HG02678 (cell line): ENCODE data around the gene CAB39L.

Experiments
- ATAC-seq: cut with Tn5 transposase; IDR thresholded peaks from one replicate; pipeline ENCODE4 v1.9.1; 2021; ENCODE audit warnings: mild to moderate bottlenecking, moderate library complexity; ENCODE audit not compliant: unreplicated experiment

Gene CAB39L

DNA sequence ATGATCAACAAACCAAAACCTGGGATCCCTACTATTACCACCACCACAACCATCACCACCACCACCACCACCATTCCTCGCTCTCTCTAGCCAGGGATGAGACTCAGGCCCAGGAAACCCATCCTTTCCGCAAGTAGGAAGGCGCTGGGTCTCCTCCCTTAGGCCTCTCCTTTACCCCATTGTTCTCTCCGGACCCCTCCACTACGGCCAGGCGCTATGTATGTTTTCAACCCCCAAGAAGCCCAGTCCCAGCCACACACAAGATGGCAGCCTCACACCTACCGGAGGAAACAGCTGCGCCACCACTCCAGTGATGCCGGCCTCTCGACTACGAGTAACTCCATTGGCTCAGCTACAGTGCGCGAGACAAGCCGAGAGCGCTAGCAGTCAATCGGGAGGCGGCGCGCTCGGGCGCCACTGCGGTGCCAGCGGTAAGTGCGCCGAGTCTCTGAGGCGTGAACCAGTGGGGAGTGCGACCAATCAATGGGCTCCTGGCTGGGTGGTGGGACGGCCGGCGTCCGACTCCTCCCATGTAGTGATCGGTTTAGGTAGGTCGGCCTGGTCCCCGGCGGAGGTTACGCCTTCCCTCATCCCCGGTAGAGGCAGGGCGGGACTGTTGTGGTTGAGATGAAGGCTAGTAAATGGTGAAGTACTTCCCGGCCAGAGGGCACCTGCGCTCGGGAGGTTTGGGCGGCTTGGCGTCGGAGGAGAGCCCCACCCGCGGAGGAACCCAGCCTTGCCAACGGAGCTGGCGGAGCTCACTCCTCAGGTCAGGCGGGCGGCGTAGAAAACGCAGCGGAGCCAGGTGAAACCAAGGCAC is at the start of gene CAB39L, which contains the start of gene SETDB2:
Gene CAB39L (minus strand): TSS at position 361 of the 820 bp plus-strand sequence. CDS start 61,154 bp downstream, outside the sequence.
Gene SETDB2 (plus strand): TSS at position 571 of the 820 bp plus-strand sequence. CDS start 7,620 bp downstream, outside the sequence.
- peak; percentile 93 for ATAC-seq

DNA sequence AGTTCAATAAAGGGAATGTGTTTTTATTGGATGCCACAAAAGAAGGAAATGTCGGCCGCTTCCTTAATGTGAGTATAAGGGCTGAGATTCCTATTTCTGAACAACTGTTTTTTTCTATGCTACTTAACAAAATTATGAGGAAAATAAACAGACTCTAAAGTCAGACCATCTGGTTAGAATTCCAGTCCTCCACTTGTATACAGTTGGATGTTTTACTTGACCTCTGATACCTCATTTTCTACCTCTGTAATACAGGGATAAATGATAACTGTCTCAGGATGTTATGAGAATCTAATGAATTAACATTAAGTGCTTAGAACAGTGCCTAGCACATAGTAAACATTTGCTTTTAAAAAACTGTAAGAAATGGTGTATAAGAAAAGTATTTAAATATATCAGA is 44.7 kb upstream of the CAB39L start:
- no peak for ATAC-seq

DNA sequence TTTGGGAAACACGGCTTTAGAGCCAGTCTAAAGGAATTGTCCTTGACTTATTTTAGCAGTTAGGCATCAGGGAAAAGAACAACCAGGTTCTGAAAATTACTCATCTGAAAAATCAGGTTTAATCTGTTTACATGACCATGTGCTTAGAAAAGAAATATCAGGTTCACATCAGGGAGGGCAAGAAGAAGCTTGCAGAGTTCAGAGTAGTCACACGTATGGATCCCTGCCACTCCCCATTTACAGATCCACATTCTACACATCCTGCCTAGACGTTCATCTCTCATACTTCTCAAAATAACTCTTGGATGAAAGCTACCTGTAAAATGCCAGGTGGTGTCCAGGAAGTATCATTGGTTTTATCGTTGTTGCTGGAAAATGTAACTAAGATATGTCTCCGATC is 37.9 kb upstream of the CAB39L start:
- ATAC-seq: no peak

DNA sequence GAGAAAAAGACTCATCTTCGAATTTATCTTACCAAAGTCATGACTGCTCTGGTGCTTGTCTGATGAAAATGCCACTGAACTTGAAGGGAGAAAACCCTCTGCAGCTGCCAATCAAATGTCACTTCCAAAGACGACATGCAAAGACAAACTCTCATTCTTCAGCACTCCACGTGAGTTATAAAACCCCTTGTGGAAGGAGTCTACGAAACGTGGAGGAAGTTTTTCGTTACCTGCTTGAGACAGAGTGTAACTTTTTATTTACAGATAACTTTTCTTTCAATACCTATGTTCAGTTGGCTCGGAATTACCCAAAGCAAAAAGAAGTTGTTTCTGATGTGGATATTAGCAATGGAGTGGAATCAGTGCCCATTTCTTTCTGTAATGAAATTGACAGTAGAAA is 32.7 kb upstream of the CAB39L start:
- ATAC-seq: no peak

DNA sequence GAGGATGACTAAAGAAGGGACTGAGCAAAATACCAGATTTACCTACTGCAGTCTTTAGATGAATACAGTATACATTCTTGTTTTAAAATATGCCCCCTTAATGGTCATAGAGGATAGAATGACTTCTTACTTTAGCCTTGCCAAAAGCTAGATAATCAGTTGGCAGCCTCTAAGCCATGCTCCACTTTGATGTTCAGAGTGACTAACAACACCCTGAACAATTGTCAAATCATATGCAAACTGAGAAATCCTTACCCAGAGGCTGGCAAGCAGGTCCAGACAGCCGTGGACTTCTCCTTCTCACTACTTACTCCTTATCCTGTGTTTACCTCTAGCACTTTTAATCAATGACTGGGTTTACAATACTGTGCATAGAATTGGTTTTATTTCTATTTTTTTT is 28.3 kb upstream of the CAB39L start:
- ATAC-seq: no peak

DNA sequence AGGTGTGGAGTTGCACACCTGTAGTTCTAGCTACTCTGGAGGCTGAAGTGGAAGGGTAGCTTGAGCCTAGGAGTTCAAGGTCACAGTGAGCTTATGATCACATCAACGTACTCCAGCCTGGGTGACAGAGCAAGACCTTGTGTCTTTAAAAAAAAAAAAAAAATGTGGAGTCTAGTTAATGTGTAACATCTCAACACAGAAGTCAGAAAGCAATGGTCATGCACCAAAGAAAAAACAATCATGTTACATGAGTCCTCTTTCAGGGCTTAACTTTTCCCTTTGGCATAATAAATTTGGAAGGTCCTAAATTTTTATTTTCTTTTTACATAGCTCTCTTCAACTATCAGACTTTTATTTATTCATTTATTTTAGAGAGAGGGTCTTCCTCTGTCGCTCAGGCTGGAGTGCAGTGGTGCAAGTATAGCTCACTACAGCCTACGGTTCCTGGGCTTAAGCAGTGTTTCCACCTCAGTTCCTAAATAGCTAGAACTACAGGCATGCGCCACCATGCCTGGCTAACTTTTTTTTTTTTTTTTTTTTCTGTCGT is 22.5 kb upstream of the CAB39L start:
- ATAC-seq: no peak

DNA sequence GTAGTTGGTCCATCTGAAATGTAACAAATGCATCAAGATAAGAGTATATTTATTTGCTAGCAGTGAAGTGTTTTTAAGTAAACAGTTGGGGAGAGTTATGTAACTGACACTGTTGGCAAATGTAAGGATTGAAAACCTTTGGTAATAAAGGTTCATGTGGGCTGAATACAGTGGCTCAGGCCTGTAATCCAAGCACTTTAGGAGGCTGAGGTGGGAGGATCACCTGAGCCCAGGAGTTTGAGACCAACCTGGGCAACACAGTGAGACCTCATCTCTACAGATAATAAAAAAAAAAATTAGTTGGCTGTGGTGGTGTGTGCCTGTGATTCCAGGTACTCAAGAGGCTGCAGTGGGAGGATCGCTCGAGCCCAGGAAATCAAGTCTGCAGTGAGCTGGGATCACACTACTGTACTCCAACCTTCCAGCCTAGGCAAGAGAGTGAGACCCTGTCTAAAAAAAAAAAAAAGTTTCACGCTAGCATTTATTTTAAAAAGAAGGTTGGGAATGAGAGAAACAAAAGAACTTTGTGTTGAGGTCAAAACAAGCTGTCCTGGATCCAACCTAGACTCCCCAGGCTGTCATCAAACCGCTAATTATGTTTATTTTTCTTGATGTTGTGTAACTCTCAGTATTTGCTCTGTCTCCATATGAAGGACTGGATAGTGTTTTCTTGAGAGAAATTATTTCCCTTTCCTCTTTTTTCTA is 20.9 kb upstream of the CAB39L start:
- ATAC-seq: no peak

DNA sequence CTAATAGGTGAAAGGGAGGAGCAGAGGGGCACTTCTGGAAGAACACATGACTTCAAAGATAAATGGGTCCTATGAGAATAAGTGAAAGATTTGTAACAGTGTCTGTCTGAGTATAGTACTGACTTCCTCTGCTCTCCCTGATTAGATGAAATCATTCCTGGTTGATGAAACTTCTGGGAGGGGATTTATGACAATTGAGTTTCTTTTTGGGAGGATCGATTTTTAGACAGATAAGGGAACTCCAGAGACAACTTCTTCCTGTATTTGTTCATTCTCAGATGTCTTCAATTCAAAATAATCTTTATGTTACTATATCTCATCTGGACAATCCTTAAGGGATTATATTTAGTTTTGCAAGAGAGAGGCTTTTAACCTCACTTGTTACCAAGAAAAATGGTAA is 20.2 kb upstream of the CAB39L start:
- ATAC-seq: no peak

DNA sequence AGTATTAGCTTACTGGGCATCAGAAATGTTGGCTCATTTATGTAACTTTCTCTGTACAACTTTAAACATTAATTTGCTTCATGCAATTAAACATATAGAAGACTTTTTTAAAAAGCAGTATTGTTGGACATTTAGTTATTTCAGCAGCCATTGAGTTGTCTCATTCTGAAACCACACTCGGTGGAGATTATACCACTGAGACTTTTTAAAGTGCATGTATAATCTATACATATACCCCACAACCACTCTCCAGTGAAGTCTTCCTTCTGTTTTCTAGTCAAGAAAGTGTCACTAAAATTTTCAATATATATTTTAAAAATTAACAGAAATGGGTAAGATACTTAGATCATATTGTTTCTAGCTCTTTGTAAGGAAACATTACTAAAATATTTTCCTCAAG is 15.7 kb upstream of the CAB39L start:
- peak; percentile 41 for ATAC-seq

DNA sequence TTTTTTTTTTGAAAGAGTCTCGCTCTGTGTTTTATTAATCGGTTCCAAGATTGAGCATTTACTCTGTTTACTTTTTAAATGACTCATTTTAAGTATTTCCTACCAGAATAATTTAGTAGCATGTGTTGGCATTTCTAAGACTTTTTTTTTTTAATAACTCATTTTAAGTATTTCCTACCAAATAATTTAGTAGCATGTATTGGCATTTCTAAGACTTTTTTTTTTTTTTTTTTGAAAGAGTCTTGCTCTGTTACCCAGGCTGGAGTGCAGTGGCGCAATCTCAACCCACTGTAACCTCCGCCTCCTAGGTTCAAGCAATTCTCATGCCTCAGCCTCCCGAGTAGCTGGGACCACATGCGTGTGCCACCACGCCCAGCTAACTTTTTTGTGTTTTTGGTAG is 13.4 kb upstream of the CAB39L start:
- no peak for ATAC-seq

DNA sequence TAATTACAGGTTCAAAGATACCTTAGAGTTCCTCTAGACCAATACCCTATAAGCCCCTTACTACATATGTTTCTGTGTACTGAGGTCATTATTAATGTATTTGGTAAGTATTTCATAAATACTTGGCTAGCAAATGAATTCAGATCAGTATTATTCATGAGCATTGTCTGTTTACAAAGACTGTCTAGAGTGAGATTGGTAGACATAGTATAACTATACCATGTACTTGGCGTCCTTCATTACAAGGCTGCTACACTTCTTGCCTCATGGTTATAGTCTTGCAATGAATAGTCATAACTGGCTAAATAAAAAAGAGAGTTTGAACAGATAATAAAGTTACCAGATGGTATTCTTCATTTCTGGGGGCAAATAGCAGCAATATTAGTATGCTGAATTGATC is 12.3 kb upstream of the CAB39L start:
- ATAC-seq: no peak

DNA sequence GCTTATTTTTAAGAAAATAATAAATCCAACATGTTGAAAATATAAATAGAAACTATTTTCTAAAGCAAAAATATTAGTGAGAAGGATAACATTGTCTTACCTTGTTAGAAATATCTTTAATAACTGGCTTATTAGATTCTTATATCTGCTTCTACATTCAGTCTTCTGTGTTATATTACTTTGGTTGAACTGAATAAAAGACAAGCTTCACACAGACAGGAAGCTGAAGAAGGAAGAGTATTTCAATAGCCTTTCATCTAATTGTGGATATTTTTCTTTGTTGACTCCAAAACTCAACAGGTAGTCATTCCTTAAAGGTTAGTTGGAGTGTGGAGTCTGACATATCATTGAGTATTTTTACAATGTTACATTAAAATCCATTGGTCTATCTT is 11.1 kb upstream of the CAB39L start:
- no peak for ATAC-seq

DNA sequence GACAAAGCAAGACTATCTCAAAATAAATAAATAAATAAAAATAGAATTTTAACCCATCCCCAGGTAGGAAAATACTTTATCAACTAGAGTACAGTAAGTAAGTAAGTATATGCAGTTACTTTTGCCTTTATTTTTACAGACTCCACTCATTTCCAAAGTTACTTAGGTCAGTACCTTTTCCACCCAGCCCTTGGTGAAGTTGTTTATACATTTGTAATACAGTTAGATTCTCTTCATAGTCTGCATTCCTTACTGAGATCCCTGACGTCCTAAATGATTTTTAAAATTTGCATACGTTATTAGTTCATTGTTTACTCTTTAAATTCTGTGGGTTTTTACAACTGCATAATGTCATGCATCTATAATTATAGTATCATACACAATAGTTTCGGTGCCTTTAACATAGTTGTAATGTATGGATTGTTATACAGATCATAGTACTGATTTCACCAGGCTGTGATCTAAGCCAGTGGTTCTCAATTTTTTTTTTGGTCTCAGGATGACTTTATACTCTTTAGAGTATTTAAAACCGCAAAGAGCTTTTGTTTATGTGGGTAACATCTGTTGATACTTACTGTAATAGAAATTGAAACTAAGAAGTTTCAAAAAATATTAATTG is 10.6 kb upstream of the CAB39L start:
- ATAC-seq: peak; percentile 93

DNA sequence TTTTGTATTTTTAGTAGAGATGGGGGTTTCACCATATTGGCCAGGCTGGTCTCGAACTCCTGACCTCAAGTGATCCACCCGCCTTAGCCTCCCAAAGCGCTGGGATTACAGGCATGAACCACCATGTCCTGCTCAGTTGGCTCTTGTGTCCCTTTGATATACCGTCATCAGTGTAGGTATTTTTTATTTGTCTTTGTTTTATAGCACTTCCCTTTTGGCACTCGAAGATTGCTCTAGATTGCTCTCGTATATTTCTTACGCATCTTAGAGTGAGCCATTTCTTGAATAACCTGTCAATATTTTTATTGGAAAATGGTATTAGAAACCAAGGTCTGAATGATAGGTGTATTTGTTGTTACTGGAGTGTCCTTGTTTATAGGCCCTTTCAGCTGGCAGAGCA is 9.6 kb upstream of the CAB39L start:
- no peak for ATAC-seq

DNA sequence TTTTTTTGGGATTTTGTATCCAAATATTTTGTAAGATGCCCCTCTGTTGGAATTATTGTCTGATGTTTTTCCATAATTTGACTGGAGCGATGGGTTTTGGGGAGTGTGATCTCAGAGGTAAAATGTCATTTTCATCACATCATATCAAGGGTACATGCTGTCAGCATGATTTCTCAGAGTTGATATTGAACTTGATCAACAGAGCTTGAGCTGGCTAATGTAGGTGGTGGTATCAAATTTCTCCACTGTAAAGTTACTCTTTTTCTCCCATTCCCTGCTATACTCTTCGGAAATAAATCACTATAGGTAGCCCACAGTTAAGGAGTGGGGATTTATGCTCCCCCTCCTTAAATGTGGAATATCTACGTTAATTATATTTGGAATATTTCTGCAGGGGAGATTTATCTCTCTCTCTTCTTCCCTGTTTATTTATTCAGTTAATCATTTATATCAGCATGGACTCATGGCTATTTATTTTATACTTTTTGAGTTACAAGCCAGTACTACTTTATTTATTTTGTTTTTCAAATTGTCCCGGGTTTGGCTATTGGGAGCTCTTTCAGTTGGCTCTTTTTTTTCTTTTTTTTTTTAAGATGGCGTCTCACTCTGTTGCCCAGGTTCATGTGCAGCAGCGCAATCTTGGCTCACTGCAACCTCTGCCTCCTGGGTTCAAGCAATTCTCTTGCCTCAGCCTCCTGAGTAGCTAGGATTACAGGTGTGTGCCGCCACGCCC is 9.0 kb upstream of the CAB39L start:
- no peak for ATAC-seq

DNA sequence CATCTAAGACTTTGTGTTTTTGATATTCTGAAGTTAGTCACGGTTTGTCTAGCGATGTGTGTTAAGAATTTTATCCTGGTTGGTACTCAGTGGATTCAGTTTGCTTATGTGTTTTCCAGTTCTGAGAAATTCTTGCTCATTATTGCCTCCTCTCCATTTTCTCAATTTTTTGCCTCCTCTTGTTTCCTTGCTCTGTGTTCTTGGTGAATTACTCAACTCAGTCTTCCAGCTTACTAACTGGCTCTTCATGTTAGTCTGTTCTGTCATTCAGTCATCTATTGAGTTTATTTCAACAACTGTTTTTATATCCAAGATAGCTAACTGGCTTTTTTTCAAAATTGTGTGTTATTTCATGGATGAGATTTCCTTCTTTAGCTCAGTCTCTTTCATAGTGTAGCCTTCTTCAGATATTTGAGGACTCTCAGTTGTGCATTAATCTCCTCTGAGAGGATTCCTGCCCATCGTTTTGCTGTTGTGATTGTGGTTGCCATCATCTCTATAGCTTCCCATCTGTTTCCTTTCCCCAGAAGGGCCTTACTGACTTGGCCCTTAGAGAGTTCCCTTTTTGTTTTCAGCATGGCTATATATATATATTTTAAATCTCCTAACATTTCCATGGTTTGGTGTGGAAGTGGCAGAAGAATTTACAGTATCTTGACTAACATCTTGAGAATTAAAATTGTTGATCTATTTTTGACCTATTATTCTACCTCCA is 6.4 kb upstream of the CAB39L start:
- ATAC-seq: no peak

DNA sequence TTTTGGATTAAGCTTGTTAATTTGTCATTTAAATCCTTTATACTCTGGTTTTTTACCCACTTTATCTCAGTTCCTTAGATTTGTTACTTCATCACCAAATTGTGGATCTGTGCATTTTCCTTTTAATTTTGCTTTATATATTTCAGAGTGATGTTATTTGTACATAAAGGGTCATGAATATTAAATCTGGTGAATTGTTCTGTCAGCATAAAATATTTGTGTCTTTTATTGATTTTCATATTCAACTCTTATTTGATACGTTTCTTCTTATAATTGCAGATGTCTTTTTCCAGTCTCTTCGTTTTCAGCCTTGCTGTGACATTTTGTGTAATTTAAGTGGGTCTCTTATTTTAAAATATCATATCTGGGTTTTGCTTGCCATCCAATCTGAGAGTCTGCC is 4.9 kb upstream of the CAB39L start:
- ATAC-seq: no peak

DNA sequence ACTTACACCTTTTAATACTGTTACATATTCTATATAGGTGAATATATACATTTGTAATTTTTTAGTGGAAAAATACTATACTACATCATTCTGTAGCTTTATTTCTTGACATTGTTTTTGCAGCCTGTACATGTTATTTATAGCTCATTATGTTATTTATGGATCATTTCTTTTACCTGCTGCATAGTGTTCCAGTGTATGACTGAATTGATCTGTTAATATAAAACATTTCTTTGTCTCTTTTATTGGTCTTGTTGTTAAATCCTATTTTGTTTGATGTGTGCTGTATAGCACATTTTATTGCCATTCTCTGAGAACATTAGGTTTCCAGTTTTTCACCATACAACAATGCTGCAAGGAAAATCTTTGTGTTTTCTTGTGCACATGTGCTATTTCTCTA is 2.6 kb upstream of the CAB39L start:
- no peak for ATAC-seq

DNA sequence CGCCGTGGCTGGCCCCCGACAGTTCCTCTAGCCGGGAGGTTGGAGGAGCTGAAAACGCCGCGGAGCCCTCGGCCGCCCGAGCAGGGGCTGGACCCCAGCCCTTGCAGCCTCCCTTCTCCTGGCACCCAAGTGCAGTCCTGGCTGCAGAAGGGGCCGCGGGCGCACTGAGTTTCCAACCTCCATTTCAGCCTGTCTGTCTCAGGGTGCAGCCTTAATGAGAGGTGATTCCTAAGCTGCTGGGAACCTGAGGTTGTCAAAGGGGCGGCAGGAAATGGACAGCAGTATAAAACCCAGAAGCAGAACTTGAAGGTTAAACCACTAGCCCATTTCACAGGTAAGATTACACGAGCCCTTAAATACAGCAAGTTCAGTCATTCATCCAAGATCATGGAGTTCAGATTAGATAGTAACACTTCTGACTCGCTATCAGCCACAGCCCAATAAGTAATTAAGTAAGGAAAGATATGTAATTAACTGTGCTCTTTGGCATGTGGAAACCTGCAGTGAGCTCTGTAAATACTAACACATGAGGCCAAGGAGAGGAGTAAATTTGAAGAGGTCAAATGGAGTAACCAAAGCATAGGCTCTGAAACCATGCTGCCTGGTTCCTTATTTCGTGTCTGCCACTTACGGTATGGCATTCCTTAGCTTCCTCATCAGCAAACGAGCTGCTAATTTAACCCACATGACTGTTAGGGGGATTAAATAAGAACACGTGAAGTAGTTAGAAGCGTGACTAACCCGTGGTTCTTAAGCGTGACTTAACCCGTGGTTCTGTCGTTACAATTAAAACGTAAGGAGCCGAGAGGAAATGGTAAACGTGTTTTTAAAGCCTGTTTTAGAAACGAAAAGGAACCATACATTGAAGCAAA is 896 bp upstream of the CAB39L start:
- ATAC-seq: peak; percentile 6
